AG09309 (cell line): Measurements from ENCODE around the gene PPFIA1.

Source experiments
- DNase-seq: peaks from one replicate; pipeline ENCODE4 v3.0.0-alpha.2; 2010; ENCODE audit warnings: low read depth
- H3K4me3 ChIP-seq: 2 replicates; pipeline ENCODE4 v1.5.1; 2011; ENCODE audit warnings: mild to moderate bottlenecking, low read depth, low read length, moderate library complexity; ENCODE audit not compliant: control insufficient read depth
- TF ChIP-seq, protein P1 (sequence below): IDR thresholded peaks from 2 replicates; pipeline ENCODE4 v1.5.1; 2011; ENCODE audit warnings: mild to moderate bottlenecking, low read depth, low read length, inconsistent platforms; ENCODE audit not compliant: insufficient read depth, control insufficient read depth; ENCODE audit errors: missing control alignments

The PPFIA1 gene

DNA sequence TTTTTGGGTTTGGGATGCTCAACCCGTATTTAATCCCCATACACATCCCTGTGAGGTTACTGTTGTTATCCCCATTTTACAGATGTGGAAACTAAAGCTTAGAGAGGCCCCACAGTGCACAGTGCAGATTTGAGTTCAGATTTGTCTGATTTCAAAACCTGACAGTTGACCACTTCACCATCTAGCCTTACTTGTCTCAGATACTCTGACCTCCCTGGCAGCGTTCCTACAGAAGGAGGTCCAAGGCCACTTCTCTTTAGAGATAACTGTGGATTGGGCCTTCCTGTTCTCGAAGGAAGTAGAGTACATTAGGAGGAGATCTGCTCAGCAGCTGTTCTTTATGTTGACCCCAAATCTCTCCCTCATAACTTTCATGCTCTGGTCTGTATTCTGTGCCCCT, 81.2 kb downstream of the PPFIA1 start:
- DNase-seq = no peak
- no peak overlapping the region for H3K4me3 ChIP-seq
- TF ChIP-seq, protein P1, sequence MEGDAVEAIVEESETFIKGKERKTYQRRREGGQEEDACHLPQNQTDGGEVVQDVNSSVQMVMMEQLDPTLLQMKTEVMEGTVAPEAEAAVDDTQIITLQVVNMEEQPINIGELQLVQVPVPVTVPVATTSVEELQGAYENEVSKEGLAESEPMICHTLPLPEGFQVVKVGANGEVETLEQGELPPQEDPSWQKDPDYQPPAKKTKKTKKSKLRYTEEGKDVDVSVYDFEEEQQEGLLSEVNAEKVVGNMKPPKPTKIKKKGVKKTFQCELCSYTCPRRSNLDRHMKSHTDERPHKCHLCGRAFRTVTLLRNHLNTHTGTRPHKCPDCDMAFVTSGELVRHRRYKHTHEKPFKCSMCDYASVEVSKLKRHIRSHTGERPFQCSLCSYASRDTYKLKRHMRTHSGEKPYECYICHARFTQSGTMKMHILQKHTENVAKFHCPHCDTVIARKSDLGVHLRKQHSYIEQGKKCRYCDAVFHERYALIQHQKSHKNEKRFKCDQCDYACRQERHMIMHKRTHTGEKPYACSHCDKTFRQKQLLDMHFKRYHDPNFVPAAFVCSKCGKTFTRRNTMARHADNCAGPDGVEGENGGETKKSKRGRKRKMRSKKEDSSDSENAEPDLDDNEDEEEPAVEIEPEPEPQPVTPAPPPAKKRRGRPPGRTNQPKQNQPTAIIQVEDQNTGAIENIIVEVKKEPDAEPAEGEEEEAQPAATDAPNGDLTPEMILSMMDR = no peak

DNA sequence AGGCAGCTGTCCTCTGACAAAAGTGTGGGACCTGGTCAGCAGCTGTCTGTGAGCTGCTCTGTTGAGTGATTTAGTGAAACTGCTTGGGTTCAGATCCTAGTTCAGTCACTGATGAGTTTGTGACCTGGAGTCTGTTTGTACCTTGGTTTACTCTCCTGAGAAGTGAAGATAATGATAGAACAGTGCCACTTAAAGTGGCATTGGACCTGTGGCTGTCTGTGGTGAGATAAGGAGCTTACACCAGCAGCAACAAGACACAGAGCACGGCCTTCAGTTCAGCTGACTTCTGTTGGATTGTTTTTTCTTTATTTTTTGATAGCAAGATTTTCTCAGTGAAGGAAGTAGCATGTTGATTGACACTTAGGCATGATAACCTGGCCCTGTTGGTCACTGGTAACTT, 81.6 kb downstream of the PPFIA1 start:
- H3K4me3 ChIP-seq = no peak overlapping the region
- DNase-seq = no peak
- TF ChIP-seq, protein P1 = no peak

DNA sequence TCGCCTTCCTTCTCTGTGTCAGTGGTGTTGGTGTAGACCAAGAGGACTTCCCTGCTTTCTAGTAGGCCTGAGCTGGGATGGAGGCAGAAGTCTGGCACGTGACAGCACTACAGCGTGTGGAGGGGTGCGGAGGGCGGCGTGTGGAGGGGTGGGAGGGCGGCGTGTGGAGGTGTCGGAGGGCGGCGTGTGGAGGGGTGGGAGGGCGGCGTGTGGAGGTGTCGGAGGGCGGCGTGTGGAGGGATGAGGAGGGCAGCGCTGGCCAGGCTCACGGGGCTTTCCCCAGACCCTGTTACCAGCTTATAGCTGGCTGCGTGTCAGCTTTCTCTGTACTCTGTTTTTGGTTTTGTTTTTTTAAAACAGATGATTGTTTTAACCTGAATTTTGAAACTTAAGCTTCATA, 82.1 kb downstream of the PPFIA1 start:
- TF ChIP-seq, protein P1 = no peak
- H3K4me3 ChIP-seq = no peak overlapping the region
- DNase-seq = no peak

DNA sequence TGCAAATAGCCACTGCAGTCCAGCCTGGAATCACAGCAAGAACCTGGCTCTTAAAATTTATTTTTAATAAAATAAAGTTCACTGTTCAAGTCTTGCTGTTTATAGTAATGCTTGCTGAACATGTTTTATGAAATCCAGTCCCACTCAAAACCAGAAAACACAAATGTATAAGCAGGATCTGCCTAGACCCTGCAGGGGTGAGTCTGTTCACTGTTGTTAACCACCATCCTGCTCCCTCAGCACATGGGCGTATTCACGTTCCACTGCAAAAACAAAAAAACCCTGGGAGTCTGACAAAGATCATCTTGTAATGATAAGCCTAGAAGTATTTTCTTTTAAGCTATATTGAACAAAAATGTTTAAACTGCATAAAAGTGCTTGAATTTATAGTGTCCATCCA, 82.8 kb downstream of the PPFIA1 start:
- H3K4me3 ChIP-seq = no peak overlapping the region
- TF ChIP-seq, protein P1 = no peak
- no peak for DNase-seq

DNA sequence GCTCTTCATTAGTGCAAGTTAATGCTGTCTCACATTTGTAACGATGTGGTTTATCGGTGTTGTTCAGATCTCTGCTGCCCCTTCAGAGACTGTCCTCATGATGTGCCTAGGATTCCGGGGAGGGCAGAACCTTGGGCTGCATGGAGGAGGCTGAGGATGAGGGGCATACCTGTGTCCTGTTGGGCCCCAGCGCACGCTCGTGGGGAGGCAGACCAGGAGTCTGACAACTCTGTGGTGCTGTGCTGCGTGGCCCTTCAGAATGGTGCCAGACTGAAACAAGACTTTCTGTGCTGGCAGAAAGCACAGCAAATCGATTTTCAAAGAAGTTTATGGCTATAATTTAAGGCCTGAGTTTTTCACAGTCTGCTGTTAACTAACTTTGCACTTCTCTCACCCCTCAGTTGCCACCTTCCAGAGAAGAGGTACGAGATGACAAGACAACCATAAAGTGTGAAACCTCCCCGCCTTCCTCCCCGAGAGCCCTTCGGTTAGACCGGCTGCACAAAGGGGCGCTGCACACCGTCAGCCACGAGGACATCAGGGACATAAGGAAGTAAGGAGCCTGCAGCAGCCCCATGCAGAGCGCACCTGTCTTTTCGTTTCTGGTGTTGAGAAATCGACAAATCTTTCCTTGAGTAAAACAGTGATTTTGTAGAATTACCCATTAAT, 83.5 kb downstream of the PPFIA1 start:
- no peak overlapping the region for H3K4me3 ChIP-seq

DNA sequence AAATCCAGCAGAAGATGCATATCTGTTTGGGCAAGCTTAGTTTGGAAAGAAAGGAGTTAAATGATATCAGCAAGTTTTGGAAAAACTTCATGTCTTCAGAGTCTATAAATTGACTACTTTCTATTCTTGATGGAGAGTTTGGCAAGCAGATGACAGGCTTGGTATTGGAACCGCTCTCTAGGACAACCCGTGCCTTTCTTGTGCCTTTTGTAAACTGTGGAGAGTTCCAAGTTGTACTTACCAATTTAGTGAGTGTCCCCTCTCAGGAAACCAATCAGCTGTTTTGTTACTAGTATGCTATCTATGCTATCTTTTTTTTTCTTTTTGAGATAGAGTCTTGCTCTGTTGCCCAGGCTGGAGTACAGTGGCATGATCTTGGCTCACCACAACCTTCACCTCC, 84.1 kb downstream of the PPFIA1 start:
- TF ChIP-seq, protein P1 = no peak
- H3K4me3 ChIP-seq = no peak overlapping the region
- DNase-seq = no peak

More for the DNA sequence above, 83.5 kb downstream of the PPFIA1 start:
- DNase-seq = no peak
- TF ChIP-seq, protein P1 = no peak

DNA sequence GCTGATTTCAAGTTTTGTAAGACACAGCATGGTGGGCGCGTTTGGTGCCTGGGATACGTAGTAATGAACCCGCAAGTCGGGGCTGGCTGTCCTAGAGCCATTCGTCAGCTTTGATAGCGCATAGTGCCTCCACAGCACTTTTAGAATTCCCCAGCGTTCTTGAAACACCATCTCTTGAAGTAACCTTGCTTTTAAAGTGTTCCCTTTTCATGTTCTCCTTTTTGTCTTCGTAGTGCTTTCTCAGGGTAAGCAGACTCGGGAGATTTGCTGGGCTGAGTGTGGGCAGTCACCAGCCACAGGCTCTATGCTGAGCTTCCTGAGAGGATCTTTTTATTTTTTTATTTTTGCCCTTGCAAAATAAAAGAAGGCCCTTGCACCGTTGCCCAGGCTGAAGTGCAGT, 88.3 kb downstream of the PPFIA1 start:
- TF ChIP-seq, protein P1 = no peak
- DNase-seq = no peak

More for the DNA sequence above, 88.3 kb downstream of the PPFIA1 start:
- no peak overlapping the region for H3K4me3 ChIP-seq
